Osteoblast (primary cell): ENCODE results near the gene IL3. TPM values are rescaled to one million over a fixed set of nuclear protein-coding genes. Genes with fewer than 3 reads are reported as not detected.

ENCODE experiments used
- DNase-seq: peaks from one replicate; pipeline ENCODE4 v3.0.0; 2011; ENCODE audit warnings: low spot score, mixed read lengths; ENCODE audit not compliant: insufficient read length; ENCODE audit errors: missing footprints
- H2AFZ ChIP-seq: 2 replicates; pipeline ENCODE4 v1.6.0; 2011; ENCODE audit warnings: mild to moderate bottlenecking, low read length
- H3K27ac ChIP-seq: 2 replicates; pipeline ENCODE4 v1.5.1; 2011; ENCODE audit warnings: mild to moderate bottlenecking, low read depth, low read length, moderate library complexity
- H3K27me3 ChIP-seq: 2 replicates; pipeline ENCODE4 v1.6.0; 2012; ENCODE audit warnings: mild to moderate bottlenecking, control low read depth, inconsistent platforms, low read length, moderate library complexity; ENCODE audit not compliant: insufficient read depth
- H3K36me3 ChIP-seq: 2 replicates; pipeline ENCODE4 v1.5.1; 2011; ENCODE audit warnings: mild to moderate bottlenecking, low read length, control low read depth, moderate library complexity; ENCODE audit not compliant: insufficient read depth
- H3K4me1 ChIP-seq: 2 replicates; pipeline ENCODE4 v1.5.1; 2011; ENCODE audit warnings: mild to moderate bottlenecking, low read length, control low read depth, moderate library complexity; ENCODE audit not compliant: insufficient read depth
- H3K4me2 ChIP-seq: 2 replicates; pipeline ENCODE4 v1.6.0; 2011; ENCODE audit warnings: mild to moderate bottlenecking, low read length; ENCODE audit not compliant: insufficient read depth
- H3K4me3 ChIP-seq: fragments of 200-600 bp; sonication (generic); 3 replicates; pipeline ENCODE4 v1.5.1; 2012; ENCODE audit warnings: mild to moderate bottlenecking, low read length, inconsistent platforms; ENCODE audit not compliant: insufficient read depth
- H3K79me2 ChIP-seq: 2 replicates; pipeline ENCODE4 v1.6.0; 2012; ENCODE audit warnings: mild to moderate bottlenecking, low read length, control low read depth, inconsistent platforms; ENCODE audit not compliant: insufficient read depth
- H3K9me3 ChIP-seq: 2 replicates; pipeline ENCODE4 v1.5.1; 2011; ENCODE audit warnings: low read depth, low read length, control low read depth
- H4K20me1 ChIP-seq: 2 replicates; pipeline ENCODE4 v1.6.0; 2012; ENCODE audit warnings: mild to moderate bottlenecking, low read length, control low read depth; ENCODE audit not compliant: insufficient read depth
- CTCF ChIP-seq: IDR thresholded peaks from 2 replicates; pipeline ENCODE4 v1.5.1; 2011; ENCODE audit warnings: mild to moderate bottlenecking, low read depth, low read length, moderate library complexity; ENCODE audit errors: extremely low read depth
- total RNA-seq: library from RNA; depleted of rRNA; stranded (reverse); fragments of >200 nt; gene quantifications from 2 replicates; pipeline ENCODE4 v1.2.3, GENCODE V29; 2012

Gene IL3
- total RNA-seq, 1 donor: not detected

- H3K27me3 ChIP-seq: peaks cover 41% of the 10 kb centered on the region
- H3K4me2 ChIP-seq: peak overlapping the region; percentile 64
These were observed 48.0 kb upstream of the IL3 start for GRCh38 chr5:132012371-132013005.

DNA sequence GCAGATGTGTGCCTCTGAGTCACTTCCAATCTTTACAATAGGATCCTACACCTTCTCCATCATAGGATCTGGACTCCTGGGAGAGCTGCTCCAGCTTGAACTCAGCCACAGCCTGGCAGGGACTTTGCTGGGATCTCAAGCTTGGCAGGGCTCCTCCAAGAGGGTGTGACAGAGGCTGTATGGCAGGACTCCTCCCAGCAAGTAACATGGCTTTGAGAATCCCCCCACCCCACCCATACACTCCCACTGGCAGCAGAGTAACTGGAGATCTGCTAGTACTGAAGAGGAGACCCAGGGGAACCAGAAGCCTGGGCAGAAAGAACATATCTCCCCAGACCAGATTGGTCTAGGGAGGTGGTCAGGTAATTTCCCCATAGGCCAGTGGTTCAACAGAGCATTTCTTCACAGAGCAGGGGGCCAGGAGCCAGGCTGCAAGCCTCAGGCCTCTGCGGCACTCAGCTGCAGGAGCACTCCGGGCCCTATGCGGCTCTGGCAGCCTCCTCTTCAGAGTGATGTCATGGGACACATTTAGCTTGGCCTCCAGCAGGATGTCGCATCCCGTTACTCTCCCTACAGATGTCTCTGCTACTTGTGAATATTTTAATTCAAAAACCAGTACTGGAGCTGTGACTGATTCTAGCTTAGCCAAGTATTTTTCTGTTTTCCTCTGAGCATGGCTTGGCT, 47.3 kb upstream of the IL3 start:
- H4K20me1 ChIP-seq: peaks cover 7% of the 10 kb centered on the region
- no peak for TF ChIP-seq CTCF
- no peak overlapping the region for H2AFZ ChIP-seq
- H3K27me3 ChIP-seq: peaks cover 45% of the 10 kb centered on the region
- H3K27ac ChIP-seq: no peak overlapping the region
- no peaks in the 10 kb centered on the region for H3K79me2 ChIP-seq
- H3K4me3 ChIP-seq: no peak overlapping the region
- no peaks in the 10 kb centered on the region for H3K36me3 ChIP-seq
- no peaks in the 10 kb centered on the region for H3K4me1 ChIP-seq
- H3K4me2 ChIP-seq: no peak overlapping the region
- peak; percentile 68 for DNase-seq
- H3K9me3 ChIP-seq: no peaks in the 10 kb centered on the region

More at GRCh38 chr5:132012371-132013005, 48.0 kb upstream of the IL3 start:
- H3K4me3 ChIP-seq: no peak overlapping the region
- no peak overlapping the region for H2AFZ ChIP-seq
- peak; percentile 97 for DNase-seq
- no peaks in the 10 kb centered on the region for H3K4me1 ChIP-seq
- no peak overlapping the region for H3K27ac ChIP-seq
- H3K36me3 ChIP-seq: no peaks in the 10 kb centered on the region
- no peaks in the 10 kb centered on the region for H3K9me3 ChIP-seq
- no peak for TF ChIP-seq CTCF
- H3K79me2 ChIP-seq: no peaks in the 10 kb centered on the region
- H4K20me1 ChIP-seq: peaks cover 7% of the 10 kb centered on the region

- no peak overlapping the region for H2AFZ ChIP-seq
These were observed 46.7 kb upstream of the IL3 start for GRCh38 chr5:132013711-132014110.

More at GRCh38 chr5:132013711-132014110, 46.7 kb upstream of the IL3 start:
- no peak overlapping the region for H3K4me3 ChIP-seq
- H3K9me3 ChIP-seq: no peaks in the 10 kb centered on the region
- no peaks in the 10 kb centered on the region for H3K79me2 ChIP-seq
- no peak for TF ChIP-seq CTCF
- H3K4me1 ChIP-seq: no peaks in the 10 kb centered on the region
- DNase-seq: no peak
- H3K27me3 ChIP-seq: peaks cover 46% of the 10 kb centered on the region
- no peak overlapping the region for H3K27ac ChIP-seq
- no peak overlapping the region for H3K4me2 ChIP-seq
- no peaks in the 10 kb centered on the region for H3K36me3 ChIP-seq
- H4K20me1 ChIP-seq: peaks cover 7% of the 10 kb centered on the region
